ENCODE measurements around the gene SPSB4.

GRCh38 chr3:141128126-141128777 is 77.1 kb downstream of the SPSB4 start:
- TF ChIP-seq CTCF (IDR thresholded peaks at IDR 0.05; ENCODE audit: low read length) (no peak), EZH2phosphoT487 (IDR thresholded peaks at IDR 0.05; ENCODE audit: low read length) (no peak)

Data from MM.1S (cell line).